GM18520 (cell line): ENCODE data around the gene MORN1.

Experiments
- ATAC-seq: cut with Tn5 transposase; IDR thresholded peaks from one replicate; pipeline ENCODE4 v1.9.1; 2021; ENCODE audit not compliant: unreplicated experiment

The MORN1 gene

DNA sequence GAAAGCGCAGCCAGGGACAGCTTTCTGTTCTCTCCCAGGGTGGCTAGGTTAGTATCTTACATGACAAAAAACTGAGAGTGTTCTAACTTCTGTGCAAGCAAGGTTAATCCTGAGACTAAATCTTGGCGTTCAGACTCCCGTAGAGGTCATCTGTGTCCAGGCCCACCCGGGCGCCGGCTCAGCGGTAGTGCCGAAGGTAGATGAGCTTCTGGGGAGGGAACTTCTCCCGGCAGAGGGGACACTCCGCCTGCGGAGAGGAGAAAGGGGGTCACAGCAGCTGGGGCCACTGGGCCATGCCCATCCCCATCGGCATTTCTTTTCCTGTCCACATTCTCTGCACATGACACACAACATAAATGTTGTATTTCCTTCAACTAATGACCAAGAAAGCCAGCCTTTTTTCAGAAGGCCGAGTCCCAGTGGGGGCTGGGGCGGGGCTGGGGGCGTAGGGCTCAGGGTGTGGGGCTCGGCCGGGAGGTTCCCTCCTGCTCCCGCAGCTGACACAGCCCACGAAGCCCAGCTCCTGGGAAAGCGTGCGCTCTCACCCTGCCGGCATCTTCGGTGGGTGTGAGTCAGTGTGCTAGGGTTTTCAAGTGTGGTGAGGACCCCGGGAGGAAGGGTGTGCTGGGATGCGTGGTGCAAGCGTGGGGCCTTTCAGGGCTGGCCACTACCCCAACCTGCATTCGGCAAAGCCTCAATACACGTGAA, 14.4 kb upstream of the MORN1 start:
- ATAC-seq, result no peak

DNA sequence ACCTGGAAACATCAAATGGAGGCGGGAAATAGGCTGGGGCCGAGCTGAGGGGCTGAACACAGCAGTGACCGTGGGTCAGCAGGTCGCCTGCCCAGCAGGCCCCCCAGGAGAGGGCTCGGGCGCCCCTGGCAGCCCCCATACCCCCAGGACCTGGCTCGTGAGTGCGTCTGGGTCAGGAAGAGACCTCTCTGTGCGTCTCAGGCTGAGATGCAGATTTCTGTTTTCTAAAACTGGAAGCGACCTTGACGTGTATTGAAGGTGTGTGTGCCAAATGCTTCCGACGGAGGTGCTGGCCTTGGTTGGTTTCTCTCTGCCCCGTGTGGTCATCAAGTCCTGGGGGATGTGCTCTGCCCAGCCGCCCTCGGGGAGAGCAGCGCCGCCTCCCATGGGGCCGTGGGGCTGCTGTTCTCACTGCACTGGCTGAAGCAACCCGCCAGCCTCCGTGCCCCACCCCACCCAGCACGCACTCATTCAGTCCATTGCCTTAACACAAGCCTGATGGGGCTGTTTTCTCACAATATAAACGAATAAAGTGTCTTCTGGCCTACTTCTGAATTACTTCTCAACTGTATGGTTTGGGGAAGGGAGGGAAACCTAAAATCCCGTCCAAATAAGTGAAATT, 13.6 kb upstream of the MORN1 start:
- no peak for ATAC-seq

DNA sequence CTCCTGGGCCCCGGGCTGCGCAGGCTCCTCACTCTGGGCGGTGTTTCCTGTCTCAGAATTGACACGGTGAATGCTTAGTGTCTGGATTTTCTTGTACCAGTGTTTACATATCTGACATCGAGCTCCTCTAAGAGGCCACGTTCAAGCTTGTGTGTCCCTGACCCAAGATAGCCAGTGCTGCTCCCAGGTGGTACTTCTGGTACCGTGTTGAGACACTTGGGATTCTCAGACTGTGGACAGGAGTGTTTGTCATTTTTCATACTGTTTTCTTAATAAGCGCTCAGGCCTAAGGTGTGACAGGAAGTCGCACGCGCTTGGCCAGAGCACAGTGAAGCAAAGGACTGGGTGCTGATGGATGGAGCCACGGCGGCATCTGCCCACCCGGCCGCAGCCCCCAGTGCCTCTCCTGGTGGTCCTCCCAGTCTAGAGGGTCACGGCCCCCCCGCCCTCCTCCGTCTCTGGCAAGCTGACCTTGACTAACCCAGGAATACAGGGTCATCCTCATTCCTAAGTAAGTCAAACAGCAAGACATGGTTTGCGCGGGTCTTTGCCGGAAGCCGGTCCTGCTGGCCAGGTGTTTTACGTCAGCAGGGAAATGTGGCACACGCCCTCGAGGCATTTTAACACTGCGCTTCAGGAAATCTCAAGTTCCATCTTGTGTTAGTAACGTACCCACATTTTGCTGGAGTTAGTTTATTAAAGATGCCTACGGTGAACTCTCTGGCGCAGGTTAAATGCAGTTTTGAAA, 13.0 kb upstream of the MORN1 start:
- no peak for ATAC-seq

DNA sequence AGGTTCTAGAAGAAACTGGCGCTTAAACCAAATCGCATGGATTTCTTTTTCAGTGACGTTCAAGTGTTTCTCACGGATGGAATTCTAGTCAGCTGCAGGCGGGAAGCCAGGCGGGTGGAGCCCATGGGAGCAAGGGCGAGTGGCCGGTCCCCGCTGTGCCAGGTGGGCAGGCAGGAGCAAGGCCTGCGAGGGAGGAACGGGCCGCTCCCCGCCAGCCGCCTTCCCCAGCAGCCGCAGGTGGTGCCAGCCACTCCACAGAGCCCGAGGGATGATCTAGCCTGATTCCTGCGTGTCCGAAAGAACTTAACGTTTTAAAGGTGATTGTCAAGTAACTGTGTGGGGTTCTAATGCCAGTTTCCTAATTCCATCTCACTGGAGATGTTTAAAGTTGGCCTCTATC, 11.9 kb upstream of the MORN1 start:
- no peak for ATAC-seq

DNA sequence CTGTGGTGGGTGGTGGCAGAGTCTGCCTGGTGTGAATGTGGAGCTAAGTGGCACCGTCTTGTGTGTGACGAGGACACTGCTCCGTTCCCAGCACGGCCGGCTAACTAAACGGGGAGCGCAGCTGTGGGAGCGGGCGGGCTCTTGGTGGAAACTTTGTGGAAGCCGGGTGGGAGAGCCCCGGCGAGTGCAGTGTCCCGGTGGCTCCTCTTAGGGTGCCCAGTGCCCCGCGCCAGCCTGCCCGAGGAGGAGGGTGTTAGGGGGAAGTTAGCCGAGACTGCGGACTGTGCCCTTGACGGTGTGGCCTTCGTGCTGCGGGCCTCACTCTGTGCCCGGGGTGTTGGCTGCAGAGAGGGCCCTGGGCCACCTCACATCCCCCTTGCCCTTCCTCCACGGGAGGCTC, 11.1 kb upstream of the MORN1 start:
- no peak for ATAC-seq

DNA sequence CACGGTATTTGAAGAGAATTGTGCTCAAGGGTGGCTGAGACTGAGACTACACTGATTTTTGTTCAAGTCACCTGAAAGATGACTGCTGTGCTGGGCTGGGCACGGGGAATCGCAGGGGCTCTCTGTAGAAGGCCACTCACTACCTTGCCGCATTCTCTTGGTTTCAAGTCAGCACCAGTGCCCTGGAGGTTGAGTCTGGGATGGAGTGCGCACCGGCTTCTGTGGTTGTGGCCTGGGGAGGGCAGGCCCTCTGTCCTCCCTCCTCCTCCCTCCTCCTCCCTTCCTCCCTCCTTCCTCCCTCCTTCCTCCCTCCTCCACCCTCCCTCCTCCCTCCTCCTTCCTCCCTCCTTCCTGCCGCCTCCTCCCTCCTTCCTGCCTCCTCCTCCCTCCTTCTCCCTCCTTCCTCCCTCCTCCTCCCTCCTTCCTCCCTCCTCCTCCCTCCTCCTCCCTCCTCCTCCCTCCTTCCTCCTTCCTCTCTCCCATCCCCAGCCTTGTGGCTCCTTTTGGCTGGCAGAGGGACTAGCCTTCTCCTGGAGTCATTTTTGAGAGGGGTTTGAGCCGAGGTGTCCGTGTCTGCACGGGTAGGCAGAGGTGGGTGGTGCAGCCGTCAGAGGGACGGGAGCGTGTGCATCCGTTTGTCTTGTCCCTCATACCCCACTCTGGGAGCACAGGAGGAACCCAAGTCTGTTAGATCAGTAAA, 9.7 kb upstream of the MORN1 start:
- no peak for ATAC-seq

DNA sequence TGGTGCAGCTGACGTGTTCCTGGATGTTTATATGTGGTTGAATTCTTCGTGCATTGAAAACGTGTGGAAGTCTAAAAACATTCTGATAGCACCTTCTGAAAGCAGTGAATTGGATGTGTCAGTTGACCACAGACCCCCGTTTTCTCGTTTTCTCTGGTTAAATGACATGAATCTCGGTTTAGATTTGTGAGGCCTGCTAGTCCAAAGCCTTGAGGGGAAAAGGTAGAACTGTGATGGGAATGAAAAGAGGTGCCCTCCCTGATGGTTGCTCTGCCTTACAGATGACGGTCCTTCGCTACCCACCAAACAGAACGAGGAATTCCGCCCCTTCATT, 9.2 kb upstream of the MORN1 start:
- ATAC-seq, result no peak

DNA sequence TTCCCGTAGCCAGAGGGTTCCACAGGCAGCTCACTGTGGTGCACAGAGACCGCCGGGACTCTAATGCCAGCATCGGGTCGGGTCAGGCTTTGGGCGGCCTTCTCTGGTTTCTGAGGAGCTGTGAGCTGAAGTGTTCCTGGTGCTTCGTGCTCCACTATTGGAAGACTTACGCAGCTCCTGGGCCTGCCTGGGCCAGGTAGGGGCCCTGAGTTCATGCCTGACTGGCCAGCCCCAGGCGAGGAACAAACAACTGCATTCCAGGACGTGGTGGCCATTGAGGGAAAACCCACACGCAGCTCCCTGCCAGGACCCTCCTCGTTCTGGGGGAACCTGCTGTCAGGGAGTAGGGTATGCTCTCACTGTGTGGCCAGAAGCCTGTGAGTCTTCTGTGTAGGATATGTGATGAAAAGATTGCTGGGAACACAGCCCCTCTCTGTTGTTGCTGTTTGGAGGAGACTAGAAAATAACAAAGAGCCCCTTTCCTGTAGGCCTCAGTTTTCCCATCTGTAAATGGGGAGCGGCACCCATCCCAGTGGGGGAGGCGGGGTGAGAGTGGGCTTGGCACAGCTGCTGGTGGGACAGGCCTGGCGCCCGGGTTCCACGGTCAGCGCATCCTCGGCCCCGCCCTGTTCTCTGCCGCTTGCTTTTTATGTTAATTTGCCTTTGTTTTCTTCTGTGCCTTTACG, 8.7 kb upstream of the MORN1 start:
- no peak for ATAC-seq

DNA sequence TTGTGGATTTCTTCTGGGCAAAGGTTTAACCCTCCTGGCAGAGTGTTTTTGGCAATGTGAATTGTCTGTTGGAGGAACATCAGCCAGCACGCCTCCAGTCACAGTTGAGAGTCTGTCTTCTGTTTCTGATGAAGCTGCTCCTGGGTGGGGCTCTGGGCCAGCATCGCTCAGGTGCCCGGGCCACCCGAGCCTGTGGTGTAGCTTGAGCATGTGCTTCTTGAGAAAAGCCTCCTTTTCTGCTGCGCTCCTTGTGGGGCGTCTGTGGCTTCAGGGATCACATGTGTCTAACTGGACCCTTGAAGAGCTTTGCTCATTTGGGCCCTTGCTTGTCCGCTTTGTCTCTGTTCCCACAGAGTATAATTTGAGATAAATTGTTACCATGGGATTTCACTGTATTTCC, 7.5 kb upstream of the MORN1 start:
- no peak for ATAC-seq

DNA sequence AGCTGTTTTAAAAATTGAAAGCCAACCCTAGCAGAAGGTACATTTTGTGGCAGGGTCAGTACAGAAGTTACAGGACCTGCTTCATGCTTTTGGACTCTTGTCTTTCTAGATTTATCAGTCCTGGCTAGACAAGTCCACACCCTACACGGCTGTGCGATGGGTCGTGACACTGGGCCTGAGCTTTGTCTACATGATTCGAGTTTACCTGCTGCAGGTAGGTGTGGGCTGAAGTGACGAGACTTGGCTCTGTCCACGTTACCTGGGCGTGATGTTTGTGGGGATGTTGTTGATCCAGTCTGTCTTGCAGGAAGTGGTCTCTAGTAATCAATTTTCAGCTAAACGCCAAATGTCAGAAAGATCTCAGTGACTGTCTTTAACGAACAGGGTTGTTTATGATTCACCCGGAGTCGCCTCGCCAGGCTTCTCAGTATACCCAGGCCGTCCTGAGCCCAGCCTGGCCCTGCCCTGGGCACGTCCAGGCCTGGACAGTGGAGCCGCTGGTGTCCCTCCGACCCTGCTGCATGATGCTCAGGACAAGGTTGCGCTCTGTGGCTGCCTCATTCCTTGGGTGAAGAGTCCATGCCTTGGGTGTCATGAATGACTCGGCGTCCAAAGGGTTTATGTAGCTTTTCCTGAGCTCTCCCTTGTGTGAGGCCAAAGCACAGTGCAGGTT, 5.8 kb upstream of the MORN1 start:
- ATAC-seq, result no peak

DNA sequence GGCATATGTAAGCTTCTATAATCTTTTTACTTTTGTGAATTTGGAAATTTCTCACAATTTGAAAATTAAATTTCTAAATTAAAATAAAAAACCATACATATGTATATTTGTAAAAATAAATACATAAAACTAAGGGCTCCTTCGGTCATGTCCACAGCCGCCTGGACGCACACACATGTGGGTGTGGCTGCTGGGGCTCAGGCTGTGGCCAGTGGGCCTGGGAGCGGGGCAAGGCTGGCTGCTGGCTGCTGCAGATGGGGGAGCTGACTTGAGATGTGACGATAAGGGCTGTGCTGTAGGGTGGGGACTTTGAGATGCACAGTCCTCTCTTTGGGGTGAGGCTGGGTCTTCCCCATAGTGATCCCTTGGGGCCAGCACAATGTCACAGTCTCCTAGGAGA, 5.1 kb upstream of the MORN1 start:
- ATAC-seq, result no peak

DNA sequence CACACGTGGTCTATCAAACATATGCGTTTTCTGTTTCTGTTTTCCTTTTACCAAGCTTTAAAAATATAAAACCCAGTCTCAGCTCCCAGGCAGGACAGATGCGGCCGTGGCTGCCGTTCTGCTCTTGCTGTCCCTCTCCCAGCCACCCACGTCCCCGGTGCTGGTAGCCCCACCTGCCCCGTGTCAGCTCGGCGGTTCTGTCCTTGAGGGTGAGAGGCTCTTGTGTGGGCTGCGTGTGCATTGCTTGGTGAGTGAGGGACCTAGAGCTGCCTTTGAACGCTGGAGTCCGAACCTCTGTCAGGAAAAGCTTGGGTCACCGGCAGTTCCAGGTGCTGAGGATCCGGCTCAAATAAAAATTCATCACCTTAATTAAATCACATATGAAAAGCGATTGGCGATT, 4.7 kb upstream of the MORN1 start:
- no peak for ATAC-seq

DNA sequence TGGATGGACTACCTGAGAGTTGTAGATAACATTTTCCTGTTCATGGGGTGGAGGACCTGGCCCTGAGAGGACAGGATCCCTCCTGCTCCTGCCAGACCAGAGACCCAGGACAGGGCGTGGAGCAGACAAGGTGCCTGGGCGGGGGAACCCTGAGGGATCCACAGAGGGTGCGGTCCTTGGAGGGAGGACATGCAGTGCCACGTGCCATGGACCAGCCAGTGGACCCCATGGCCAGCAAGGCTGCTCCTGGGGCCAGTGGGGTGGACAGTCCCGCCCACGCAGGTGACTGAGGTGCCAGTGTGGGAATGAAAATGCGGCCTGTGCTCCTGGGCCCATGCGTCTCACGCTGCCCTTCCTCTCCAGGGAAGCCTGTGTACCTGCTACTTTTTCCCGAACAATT, 3.9 kb upstream of the MORN1 start:
- no peak for ATAC-seq

DNA sequence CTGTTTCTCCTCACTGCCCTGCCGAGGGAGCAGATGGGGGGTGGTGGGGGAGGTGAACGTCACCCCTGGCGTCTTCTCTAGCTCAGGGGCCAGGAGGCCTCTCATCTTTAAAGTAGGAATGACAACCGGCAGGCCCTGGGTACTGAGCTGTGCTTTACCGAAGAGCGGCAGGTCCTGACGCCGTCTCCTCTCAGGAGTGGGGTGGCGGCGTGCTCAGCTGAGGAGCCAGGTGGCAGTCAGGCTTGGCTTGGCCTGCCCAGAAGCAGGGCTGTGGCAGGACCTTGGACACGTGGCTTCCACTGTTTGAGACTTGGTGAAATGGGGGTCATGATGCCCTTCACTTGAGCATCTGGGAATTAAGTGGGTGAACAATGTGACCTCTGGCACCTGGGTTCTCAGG, 3.4 kb upstream of the MORN1 start:
- no peak for ATAC-seq

DNA sequence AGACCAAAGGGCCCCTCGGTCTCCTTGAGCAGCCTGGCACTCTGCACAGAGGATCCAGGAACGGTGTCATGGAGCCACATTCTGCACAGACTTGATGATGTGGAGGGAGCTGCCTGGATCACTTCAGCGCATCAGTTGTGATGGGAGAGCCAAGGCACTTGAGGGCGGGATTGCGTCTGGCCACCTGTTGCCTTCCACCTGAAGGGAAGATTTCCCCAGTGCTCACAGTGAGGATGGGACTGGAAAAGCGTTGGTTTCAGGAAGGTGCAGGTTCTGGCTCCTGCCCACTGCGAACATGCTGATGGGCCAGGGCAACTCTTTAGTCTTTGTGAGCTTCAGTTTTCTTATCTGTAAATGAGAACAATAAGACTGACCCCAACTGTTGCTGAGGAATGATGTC, 2.9 kb upstream of the MORN1 start:
- ATAC-seq, result no peak

DNA sequence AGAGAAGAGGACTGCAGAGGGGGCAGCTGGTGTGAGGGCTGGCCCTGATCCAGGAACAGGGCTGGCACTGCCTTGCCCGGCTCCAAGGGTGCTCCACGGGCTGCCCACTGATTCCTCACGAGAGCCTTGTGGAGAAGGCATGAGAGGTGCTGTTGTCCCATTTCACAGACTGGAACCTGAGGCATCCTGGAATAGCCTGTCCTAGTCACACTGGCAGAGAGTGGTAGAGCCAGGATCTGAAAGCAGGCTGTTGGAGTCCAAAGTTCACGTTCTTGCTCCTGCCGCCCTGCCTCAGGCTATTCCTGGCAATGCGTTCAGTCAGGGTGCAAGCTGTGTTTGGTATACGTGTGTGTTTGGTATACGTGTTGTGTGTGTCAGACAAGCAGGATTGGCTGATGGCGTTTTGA, 2.1 kb upstream of the MORN1 start:
- ATAC-seq, result no peak

DNA sequence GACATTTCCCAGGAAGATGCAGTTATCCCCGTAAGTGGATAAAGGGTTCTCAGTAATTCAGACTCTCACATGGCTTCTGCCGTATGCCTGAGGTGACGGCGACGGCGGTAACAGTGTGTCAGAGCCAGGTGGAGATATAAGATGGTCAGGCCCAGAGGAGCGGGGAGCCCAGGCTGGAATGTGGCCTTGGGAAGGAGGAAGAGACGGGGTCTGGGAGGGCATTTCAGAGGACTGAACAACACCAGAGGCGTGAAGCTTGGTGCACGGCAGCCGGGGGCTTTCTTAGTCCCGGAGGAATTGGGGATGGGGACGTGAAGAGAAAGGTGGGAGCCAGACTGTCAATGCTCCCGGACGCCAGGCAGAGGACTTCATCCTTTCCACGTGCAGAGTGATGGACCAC, 1.3 kb upstream of the MORN1 start:
- no peak for ATAC-seq

DNA sequence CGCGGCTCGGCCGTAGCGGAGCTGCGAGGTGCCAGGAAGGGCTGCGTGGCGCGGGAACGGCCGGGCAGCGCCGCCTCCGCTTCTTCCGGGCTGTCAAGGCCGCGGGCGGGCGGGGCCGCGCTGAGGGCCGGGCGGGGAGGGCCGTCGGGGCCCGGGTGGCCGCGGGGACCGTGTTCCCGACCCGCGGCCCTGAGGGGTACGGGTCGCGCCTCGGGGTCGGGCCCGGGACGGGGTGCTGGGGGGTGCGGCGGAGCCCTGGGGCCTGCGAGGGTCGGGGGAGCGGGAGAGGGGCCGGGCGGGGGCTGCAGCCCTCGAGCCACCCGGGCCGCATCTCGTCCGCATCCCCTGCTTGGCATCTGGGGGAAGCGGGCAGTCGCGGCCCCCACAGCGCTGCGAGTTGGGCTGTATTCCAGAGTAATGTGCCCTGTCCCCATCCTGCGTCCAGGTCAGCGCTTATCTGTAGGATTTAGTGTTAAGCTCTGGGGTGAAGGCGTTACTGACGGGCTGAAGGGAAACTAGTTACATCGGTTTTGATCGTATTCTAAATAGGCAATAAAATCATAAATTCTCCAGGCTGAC, 666 bp upstream of the MORN1 start:
- ATAC-seq, result peak; percentile 14

DNA sequence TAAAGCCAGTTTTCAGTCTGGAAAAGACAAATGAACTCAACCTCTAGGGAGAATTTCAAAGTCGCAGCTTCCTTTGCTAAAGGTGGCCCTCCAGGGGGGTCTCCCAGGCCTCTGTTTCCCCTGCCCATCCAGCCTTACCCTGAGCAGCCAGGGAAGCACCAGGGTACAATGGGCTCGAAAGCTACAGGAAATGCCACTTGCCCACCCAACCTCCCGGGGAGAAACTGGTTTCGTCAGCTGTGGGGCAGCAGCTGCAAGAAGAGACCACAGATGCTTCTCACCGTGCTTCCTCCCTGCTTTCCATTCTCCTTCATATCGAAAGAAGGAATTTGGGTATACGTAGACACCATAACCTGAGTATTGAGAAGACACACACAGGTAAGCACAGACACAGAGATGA, 1.7 kb downstream of the MORN1 start:
- no peak for ATAC-seq
